Regular cardiac myocyte (primary cell): ENCODE measurements around the gene LGALS13. TPM values are rescaled to one million over a fixed set of nuclear protein-coding genes. Genes with fewer than 3 reads are reported as not detected.

Experiments used
- total RNA-seq: library from RNA; depleted of rRNA; stranded (reverse); fragments of >200 nt; gene quantifications from 2 replicates; pipeline ENCODE4 v1.2.3, GENCODE V29; 2014

Gene LGALS13, protein sequence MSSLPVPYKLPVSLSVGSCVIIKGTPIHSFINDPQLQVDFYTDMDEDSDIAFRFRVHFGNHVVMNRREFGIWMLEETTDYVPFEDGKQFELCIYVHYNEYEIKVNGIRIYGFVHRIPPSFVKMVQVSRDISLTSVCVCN
- total RNA-seq: not detected in 2 replicates

DNA sequence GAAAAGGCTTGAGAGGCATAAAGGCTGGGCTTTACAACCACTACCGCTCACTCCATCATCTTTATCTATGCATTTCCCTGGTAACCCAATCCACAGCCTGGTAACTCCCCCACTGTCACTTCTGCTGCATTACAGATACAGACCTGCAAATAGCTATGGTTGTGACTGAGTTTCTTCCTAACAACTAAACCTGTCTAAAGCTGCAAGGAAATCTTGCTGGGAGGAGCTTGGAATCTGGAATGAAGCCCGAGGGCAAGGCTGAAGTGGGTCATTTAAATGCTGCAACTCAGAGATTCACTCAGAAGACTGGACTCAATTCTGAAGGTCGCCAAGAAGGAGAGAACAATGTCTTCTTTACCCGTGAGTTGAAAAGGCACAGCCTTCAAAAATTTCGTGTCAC lies at the start of gene LGALS13:
LGALS13 (plus strand) TSS at position 301 of the 400 bp plus-strand sequence; CDS start at position 346, 45 bp downstream.

DNA sequence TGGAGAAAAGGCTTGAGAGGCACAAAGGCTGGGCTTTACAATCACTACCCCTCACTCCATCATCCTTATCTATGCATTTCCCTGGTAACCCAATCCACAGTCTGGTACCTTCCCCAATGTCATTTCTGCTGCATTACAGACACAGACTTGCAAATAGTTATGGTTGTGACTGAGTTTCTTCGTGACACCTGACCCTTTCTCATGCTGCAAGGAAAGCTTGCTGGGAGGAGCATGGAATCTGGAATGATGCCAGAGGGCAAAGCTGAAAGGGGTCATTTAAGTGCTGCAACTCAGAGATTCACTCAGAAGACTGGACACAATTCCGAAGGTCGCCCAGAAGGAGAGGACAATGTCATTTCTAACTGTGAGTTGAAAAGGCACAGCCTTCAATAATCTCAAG lies 53.3 kb downstream of the LGALS13 start, which contains the start of gene LGALS16:
LGALS16 (plus strand) TSS at position 301 of the 400 bp plus-strand sequence; CDS start at position 350, 49 bp downstream.

Other genes with a start within 250 kb of the LGALS13 start
- 28.8 and 68.2 TPM in 2 replicates for gene PAF1, start 211.4 kb upstream of the LGALS13 start, total RNA-seq
- gene MED29, start 211.1 kb upstream of the LGALS13 start, total RNA-seq: 19.7 and 24.0 TPM in 2 replicates
- gene ZFP36, start 195.7 kb upstream of the LGALS13 start, total RNA-seq: 1.1 and 1.7 TPM in 2 replicates
- 11.8 and 14.2 TPM in 2 replicates for gene PLEKHG2, start 189.9 kb upstream of the LGALS13 start, total RNA-seq
- 99.8 and 2,230 TPM in 2 replicates for gene RPS16, start 166.6 kb upstream of the LGALS13 start, total RNA-seq
- 49.9 and 91.4 TPM in 2 replicates for gene SUPT5H, start 156.9 kb upstream of the LGALS13 start, total RNA-seq
- 42.8 and 77.5 TPM in 2 replicates for gene TIMM50, start 121.7 kb upstream of the LGALS13 start, total RNA-seq
- gene DLL3, start 103.6 kb upstream of the LGALS13 start, total RNA-seq: under 0.01 and 0.19 TPM in 2 replicates
- gene SELENOV, start 87.4 kb upstream of the LGALS13 start, total RNA-seq: not detected in 2 replicates
- gene EID2B, start 69.7 kb upstream of the LGALS13 start, total RNA-seq: 2.8 and 4.2 TPM in 2 replicates
- 7.9 and 16.9 TPM in 2 replicates for gene EID2, start 62.4 kb upstream of the LGALS13 start, total RNA-seq
- not detected in 2 replicates for gene LGALS16, start 53.4 kb downstream of the LGALS13 start, total RNA-seq
- not detected in 2 replicates for gene LGALS14, start 102.0 kb downstream of the LGALS13 start, total RNA-seq
- gene CLC, start 135.5 kb downstream of the LGALS13 start, total RNA-seq: not detected in 2 replicates
- not detected in 2 replicates for gene LEUTX, start 176.3 kb downstream of the LGALS13 start, total RNA-seq
- gene DYRK1B, start 231.6 kb downstream of the LGALS13 start, total RNA-seq: 5.0 and 8.2 TPM in 2 replicates
- gene FBL, start 243.9 kb downstream of the LGALS13 start, total RNA-seq: 85.4 and 227 TPM in 2 replicates